Right renal cortex interstitium (tissue), 3 donors: ENCODE results near the gene MRFAP1L1. TPM values are rescaled to one million over a fixed set of nuclear protein-coding genes. Genes with fewer than 3 reads are reported as not detected.
A peak's percentile ranks its signal among the peaks of the same experiment; 100 is the strongest.
"Not testable (repeated sequence)": the region's sequence is repeated elsewhere in the genome, so short reads cannot be mapped to it uniquely, and the experiment has no call there.

ENCODE experiments used
- DNase-seq, 3 donors: peaks; one replicate each; pipeline ENCODE4 v3.0.0-alpha.2; 2013; ENCODE audit warnings: low read depth in 3 of 3, low spot score in 2 of 3
- polyA plus RNA-seq, 3 donors: library from polyadenylated mRNA; unstranded; fragments of 120-200 nt; gene quantifications; one replicate each; pipeline ENCODE4 v1.2.1, GENCODE V29; 2013; ENCODE audit not compliant: insufficient read length in 3 of 3

The MRFAP1L1 gene
- polyA plus RNA-seq, 3 donors: 147 to 161 (median 159) TPM

DNA sequence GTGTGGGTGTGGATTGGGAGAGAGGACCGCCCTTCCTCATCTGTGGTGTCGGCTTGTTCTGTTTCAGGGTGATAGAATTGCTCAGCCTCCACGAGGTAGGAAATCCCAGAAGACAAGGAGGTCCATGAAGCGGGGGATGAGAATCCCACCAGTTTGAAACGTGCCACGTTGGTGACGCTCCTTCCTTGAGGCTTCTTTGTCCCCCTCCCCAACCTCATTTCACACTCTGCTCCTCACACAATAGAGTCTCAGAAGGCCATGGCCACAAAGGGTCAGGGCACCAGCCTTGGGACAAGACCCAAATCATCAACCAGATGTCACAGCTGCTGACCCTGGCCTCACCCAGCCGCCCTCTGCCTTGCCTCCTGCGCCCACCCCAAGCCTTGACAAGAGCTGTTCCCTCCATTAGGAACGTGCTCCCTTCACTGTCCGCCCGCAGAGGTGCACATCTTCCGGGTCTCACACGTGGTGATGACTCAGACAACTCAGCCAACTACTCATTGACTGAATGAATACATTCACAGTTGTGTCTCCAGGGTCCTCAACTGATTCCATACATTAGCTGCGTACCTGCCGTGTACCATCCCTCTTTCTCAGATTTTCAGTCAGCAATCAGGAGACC lies 24.6 kb upstream of the MRFAP1L1 start:
- DNase-seq: no peak

DNA sequence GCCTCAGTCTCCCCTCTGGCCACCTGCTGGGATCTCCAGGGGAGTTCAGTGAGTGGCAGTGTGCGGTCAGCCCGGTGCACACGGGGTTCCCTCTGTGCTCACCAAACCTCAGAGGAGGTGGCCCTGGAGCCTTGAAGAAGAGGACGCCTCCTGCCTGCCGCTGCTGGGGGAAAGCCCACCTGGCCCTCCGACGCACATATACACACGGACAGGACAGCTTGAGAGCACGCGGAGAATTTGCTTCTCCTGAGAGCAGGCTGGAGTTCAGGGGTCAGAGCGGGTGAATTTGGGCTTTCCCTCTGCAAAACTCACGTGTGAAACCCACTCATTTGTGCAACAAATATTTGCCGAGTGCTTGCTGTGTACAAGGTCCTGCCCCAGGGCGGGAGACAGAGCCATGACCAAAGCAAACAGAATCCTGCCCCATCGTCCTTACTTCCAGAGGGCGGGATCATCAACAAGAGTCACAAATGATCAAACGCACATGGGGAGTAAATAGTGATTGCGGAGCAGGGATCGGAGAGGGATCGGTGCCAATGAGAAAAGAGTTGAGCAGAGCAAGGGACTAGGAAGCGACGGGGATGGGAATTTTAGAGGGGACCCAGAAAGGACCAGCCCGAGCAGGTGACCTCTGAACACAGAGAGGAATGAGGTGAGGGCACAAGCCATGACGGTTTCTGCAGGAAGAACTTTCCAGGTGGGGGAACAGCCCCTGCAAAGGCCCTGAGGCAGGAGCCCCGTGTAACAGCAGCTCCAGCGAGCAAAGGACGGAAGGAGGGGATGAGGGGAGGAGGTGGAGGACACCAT lies 23.9 kb upstream of the MRFAP1L1 start:
- no peak for DNase-seq

DNA sequence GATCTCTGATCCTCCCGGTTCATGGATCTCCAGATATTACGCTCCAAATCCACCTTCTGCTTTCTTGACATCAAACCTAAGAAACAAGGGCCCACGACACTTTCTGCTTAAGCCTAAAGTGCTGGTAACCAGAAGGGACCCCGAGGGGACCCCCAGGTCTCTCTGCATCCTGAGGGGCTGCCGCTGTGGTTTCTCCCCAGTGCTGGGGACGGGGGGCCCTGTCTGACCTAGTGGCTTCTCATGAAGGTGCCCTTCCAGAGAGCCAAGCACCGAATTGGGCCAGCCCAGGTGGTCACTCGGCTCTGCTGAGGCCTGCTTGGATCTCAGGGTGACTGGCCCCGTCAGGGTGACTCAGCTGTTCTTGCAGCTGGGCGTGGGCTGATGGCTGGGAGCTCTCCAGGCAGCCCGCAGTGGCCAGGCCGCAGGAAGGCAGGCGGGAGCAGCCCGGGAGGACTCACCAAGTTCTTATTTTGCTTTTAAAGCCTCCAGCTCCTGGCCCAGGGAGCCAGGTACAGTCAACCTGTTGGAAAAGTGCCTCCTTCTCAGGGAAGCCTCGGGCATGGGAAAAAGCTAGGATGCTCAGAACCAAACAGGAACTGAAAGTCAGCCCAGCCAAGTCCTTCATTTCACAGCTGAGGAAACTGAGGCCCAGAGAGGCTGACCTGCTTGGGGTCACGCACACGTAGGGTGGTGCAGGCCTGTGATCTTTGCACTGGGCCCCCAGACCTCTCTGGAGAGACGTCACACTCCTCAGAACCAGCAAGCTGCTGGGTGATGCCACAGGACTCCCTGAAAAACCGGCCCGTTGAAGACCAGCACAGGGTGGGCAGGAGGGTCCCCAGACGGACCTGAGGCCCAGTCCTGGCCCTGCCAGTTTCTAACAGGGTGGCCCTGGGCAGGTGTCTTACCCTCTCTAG lies 23.0 kb upstream of the MRFAP1L1 start:
- DNase-seq: no peak

DNA sequence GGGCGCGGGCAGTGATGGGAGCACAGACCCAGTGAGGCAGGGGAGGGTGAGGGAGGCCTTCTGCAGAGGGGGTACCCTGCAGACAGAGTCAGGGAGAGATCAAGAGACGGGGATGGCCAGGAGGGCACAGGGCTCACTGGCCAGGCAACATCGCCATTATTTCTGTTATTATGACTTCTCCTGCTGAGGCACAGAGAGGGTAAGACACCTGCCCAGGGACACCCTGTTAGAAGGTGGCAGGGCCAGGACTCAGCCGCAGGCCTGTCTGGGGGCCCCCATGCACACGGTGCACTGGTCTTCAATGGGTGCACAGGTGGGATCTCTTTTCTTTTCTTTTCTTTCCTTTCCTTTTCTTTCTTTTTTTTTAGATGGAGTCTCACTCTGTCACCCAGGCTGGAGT lies 22.1 kb upstream of the MRFAP1L1 start:
- no peak for DNase-seq

DNA sequence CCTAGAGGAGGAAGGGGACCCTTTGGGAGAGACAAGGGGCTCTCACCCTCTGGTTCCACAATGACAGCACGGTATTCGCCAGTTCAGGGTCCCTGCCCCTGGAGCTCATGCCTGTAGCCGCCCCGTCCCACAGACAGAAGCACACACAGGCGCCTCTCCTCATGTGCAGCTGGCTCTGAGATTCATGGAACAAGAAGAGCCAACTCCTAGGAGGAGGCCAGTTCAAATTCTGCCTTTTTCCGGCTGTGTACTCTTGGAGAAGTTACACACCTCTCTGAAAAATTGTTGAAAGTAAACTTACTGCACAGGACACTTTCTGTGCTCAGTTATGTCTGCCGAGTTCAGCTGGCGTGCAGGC lies 21.6 kb upstream of the MRFAP1L1 start:
- DNase-seq: no peak

DNA sequence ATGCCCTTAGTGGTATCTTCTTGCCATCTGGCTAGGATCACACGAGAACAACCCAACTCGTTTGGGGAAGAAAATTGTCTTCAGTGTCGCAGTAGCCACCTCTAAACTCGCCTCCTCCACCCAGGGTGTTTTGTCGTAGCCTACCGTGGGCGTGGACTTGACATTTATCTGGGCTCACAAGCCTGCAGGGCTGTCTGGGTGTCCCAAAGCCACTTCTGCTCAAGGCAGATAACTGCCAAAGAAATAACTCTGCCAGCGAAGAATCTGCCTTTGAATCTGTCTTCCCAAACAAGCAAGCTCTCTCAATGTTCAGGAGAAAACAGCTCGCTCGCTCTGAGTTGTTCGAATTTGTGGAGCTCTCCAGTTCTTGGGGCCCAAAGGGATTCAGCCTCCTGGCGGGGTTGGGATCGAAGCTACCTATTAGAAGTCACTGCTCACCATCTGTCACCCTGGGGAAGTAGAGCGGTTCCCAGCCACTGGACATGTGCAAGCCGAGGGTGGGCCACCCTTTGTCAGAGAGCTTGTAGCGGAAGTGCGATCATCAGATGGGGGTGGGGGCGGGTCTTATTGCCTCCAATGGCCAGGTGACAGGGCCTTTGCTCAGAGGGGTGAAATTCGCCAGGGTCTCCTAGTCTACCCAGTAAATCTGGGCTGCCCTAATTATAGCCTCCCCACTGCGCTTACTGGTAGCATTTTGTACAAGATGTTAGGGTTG lies 21.1 kb upstream of the MRFAP1L1 start:
- no peak for DNase-seq

DNA sequence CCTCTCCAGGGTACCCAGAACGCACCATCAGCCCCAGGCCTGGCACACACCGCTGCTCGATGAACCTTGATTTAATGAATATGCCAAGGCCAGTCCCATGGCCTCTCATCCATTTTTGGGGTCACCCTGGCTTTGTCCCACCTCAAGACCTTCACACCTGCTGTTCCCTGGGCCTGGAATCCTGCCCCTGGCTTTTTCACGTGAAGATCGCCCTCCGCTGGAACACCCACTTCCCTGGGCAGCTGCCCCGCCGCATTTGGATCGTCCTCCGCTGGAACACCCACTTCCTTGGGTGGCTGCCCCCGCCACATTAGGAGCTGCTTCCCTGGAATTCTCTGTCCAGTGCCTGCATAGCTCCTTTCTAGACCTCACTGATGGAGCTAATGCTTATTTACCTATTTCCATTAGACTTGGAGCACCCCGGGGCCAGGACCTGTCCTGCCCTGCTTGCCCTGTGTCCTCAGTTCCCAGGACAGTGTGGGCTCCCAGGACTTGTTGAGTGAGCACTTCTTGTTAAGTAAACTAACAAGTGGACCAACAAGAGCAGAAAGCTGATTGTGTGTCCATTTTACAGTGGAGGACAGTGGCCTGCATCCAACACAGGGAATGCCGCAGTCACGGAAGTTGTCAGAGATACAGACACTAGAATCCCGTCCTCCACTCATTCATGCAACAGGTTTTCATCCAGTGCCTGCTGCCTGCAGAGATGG lies 18.8 kb upstream of the MRFAP1L1 start:
- DNase-seq: no peak

DNA sequence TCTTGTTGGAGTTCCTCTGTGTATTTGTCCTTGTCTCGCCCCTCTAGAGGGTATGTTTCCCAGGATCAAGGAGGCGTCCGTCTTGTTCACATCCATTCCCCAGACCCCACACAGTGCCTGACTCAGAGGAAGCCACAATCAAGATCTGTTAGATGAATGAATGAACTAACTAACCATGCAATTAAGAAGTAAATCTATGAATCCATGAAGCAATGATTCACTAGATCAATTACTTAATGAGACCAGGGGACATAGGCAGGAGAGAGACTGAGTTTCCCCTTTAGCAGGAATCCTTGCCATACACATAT lies 18.2 kb upstream of the MRFAP1L1 start:
- no peak for DNase-seq

DNA sequence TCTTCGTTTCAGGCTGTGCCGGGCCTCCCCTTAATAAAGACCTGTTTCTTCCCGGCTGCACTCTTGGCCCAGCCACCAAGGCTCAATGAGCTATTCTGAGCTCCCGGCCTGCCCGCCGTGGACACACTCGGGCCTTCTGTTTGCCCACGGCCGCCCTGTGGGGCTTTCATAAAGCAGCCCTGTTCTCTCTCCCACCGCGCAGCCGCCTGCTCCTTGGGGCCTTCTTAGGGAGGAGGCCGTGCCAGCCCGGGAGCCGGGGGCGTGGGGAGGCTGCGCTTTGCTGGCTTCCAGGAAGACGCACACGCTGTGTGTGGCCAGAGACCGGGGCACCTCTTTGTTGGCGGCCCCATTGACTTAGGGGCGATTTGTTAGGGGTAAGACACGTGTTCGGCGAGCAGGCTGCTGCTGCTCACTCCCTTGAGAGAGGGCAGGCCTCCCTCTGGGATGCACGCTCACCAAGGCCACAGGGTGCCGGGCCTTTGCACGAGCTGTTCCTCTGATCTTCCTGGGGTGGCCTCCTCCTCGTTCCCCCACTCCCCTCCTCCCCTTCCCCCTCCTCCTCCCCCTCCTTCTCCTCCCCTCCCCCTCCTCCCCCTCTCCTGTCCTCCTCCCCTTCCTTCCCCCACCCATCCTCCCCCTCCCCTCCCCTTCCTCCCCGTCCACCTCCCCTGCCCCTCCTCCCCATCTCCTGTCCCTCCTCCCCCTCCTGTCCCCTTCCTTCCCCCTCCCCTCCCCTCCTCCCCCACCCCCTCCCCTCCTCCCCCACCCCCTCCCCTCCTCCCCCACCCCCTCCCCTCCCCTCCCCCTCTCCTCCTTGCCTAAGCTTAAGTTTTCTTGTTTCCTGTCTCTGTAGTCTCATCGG lies 17.6 kb upstream of the MRFAP1L1 start:
- DNase-seq: no peak

DNA sequence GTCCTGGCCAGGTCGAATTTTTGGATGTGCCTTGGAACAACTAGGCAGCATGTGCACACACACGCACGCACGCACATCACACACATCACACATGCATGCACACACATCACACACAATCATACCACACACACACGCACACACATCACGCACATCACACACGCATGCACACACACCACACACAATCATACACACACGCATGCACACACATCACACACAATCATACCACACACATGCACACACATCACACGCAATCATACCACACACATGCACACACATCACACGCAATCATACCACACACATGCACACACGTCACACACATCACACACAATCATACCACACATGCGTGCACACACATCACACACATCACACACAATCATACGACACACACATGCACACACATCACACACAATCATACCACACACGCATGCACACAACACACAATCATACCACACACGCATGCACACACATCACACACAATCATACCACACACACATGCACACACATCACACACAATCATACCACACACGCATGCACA lies 15.8 kb upstream of the MRFAP1L1 start:
- DNase-seq: not testable (repeated sequence)

DNA sequence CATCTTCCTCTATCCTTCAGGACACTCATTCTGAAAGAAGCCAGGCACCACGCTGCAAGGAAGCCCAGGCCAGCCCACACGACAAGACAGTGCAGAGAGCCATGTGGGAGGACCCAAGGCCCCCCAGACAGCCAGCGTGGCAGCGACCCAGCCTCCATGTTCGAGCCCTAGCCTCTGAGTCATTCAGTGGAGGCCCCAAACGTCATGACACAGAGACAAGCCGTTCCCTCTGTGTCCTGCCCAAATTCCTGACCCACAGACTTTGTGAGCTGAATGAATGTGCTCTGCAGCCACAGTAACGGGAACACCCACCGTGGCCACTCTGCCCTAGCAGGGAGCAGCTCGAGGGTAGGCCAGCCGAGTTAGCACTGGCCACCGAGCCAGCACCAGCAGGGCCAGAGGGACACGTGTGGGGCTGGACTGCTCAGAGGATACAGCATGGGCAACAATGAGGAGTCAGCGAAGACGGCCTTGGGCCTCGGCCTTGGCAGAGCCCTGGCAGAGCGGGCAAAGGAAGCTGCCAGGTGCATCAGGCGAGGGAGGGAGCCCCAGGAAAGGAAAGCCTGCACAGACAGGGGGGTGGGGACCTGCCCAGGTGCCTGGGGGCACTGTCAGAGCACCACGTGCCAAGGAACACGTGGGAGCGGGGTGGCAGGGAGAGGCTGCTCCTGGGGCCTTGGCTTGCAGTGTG lies 14.9 kb upstream of the MRFAP1L1 start:
- DNase-seq: no peak

DNA sequence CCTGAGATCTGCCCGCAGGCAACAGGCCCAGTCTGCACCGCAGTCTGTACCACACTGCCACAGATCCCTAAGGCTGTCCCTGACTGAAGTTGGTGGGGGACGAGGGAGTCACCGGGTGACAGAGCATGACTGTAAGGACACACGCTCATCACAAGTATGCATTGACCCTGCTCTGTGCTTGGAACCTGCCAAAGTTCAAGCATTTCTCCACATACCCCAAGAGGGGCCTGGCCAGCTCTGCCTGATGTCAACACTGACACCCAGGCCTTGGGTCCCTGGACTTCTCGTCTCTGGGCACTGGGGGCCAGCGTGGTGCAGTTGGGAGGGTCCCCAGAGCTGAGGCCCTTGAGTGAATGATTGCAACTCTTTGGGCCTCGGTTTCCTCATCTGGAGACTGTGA lies 14.2 kb upstream of the MRFAP1L1 start:
- no peak for DNase-seq

DNA sequence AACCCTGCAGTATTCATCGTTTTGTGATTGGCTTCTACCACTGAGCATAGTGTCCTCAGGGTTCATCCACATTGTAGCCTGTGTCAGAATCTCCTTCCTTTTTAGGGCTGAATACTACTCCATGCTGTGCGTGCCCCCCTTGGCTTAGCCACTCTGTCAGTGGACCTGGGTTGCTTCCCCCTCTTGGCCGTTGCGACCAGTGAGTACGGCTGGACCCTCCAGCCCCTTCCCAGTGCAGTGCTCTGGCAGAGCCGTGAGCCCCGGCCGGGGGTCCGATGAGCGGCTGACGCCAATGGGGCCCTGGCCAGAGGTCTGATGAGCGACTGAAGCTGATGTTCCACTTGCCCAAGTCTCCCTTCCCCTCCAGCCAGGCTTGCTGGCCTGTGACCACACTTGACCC lies 13.2 kb upstream of the MRFAP1L1 start:
- no peak for DNase-seq

DNA sequence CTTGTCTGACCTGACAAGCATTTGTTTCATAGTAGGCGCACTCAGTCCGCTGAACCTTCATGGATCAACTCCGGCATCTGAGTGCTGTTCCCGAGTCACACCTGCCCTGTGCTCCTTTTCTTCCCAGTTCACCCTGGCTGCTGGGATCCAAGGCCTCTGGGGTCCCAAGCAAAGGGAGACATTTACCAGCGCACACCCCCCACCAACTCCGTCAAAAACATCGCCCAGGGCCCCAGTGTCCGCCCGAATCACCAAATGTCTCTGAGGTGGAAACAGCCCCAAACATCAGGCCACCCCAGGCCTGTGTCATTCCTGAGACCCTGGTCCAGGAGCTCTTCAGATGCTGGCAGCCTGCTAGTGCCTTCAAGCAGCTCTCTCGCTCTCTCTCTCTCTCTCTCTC lies 11.5 kb upstream of the MRFAP1L1 start:
- no peak for DNase-seq

DNA sequence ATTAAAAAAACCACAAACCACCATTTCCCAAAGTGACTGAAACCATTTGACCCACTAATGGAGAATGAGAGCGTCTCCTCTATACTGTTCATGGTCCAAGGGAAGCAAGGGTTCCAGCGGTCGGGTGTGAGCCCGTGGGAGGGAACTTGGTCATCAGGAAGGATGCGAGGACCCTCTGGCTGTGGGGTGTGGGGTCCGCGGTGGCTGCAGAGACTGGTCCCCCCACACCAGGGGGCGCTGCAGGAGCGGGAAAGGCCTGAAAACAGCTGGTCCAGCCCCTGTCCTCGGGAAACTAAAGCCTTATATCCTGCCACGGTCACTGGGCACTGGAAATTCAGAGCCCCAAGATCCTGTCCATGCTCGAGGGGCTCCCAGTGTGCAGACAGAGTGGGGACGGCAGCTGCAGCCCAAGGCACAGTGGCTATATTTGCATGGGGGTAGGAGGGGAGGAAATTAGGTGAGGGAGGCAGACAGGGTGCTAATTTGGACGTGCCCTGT lies 10.6 kb upstream of the MRFAP1L1 start:
- peak in 2 of 3 donors; percentile 57 to 69 for DNase-seq

DNA sequence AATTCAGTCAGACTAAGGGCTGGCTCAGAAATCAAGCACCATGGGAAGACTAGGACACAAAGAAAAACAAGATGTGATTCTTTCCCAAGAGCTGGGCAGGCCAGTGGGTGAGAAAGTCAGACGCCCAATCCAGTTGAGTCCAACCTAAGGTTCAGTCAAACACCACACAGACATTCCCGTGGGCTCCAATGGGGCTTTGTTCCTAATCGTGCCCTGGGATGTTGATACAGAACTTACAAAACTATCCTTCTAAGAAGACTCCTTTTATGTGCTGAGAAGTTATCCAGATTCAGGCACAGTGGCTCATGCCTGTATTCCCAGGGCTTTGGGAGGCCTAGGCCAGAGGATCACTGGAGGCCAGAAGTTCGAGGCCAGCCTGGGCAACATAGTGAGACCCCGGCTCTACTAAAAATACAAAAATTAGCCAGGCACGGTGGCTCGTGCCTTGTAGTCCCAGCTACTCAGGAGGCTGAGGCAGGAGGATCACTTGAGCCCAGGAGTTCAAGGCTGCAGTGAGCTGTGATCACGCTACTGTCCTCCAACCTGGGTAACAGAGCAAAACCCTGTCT lies 10.0 kb upstream of the MRFAP1L1 start:
- DNase-seq: no peak

DNA sequence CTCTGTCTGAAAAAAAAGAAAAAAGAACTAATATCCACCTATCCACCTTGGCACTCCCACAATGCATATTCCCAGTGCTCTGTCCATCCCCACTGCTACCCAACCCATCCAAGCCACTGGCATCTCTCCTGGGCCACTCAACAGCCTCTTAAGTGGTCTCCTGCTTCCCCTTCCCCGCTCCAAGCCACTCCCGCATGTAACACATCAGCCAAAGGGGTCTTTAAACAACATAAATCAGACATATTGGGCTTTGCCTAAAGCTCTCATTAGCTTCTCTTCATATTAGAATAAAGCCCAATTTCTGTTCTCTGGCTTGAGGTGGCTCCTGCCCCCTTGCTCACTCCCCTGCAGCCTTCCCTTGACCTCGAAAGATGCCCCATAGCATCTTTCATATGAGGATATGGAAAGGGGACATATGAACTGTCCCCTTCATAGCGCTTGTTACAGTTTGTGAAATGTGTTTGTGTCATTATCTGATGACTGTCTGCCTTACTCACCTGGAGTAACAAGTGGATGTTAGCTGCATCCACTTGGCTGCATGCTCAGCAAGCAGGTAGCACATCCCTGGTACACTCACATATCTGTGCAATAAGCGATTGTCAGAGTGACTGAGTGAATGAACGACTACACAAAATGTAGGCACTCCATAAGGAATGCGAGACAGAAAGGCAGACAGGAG lies 9.4 kb upstream of the MRFAP1L1 start:
- DNase-seq: no peak
